ENCODE measurements around the gene SRBD1. TPM values are rescaled to one million over a fixed set of nuclear protein-coding genes. Genes with fewer than 3 reads are reported as not detected.

The SRBD1 gene
- total RNA-seq, 2 experiments from 2014 or later: 17.6 to 22.2 TPM

DNA sequence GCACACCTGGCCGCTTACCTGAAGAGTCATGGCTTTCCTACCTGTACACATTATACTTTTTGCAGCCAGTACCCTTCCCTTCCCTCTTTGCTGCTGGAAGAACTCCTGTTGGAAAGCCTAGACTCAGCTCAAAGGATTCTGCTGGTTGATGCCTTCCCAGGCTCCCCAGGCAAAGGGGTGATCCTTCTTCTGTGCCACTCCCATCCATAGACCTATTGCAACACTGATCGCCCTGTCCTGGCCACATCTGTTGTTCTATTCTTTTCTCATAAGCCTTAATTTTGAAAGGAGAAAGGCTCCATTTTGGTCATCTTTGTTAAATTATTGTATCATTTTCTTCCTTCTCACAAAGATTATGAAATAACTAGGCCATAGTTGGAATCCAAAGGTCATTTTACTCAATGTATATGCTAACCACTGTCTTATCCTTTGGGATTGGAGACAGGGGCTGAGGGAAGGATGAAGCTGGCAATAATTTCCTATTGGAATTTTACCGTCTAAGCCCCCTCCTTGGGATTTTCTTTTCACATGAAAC is 37.0 kb upstream of the SRBD1 start:
- ATAC-seq (no peak), DNase-seq (no peak)
- Mint-ChIP-seq H3K27ac (no peak overlapping the region), H3K4me1 (peaks cover 23% of the 10 kb centered on the region), H3K27me3 (peaks cover 21% of the 10 kb centered on the region), H3K4me3 (no peak overlapping the region), H3K36me3 (peaks cover 13% of the 10 kb centered on the region), H3K9me3 (ENCODE audit: low read depth) (no peaks in the 10 kb centered on the region)
- CTCF ChIA-PET: interaction anchor here (1.1 to 5.1 kb wide), 2 partner anchors 132 to 288 kb away, joined by 5 to 52 read pairs; no protein-coding TSS in a partner anchor

GRCh38 chr2:45647356-45647755 is 36.3 kb upstream of the SRBD1 start:
- H3K4me3 Mint-ChIP-seq: no peak overlapping the region
- H3K36me3 Mint-ChIP-seq: peaks cover 8% of the 10 kb centered on the region
- H3K27me3 Mint-ChIP-seq: peaks cover 22% of the 10 kb centered on the region

DNA sequence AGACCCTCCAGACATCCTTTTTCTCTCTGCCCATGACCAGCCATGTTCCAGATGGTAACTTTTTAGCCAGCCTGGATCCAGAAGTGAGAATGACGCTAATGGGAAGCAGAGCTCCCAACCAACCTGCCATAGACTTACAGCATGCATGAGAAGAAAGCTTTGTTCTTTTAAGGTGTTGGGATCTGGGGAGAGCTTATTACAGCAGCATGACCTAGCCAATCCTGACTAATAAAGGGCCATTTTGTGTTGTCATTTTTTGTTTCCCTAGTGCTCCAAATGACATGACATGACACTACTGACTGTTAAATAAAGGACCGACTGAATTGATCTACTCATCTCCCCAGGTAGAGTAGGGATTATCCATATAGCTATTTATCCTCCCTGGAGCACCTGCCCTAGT is 35.2 kb upstream of the SRBD1 start:
- peaks cover 18% of the 10 kb centered on the region for H3K4me1 Mint-ChIP-seq
- CTCF ChIA-PET: interaction anchor here (0.8 to 5.1 kb wide), 2 partner anchors 134 to 146 kb away, joined by 3 to 52 read pairs; no protein-coding TSS in a partner anchor
- no peak overlapping the region for H3K27ac Mint-ChIP-seq
- ATAC-seq: no peak
- no peak for DNase-seq
- H3K27me3 Mint-ChIP-seq: peaks cover 27% of the 10 kb centered on the region
- no peaks in the 10 kb centered on the region for H3K9me3 Mint-ChIP-seq (ENCODE audit: low read depth)
- H3K4me3 Mint-ChIP-seq: no peak overlapping the region
- H3K36me3 Mint-ChIP-seq: peaks cover 5% of the 10 kb centered on the region

More at GRCh38 chr2:45647356-45647755, 36.3 kb upstream of the SRBD1 start:
- H3K27ac Mint-ChIP-seq: no peak overlapping the region
- CTCF ChIA-PET: interaction anchor here (0.9 to 5.1 kb wide), 4 partner anchors 9 to 288 kb away, joined by 3 to 52 read pairs (median 4); no protein-coding TSS in a partner anchor
- peaks cover 18% of the 10 kb centered on the region for H3K4me1 Mint-ChIP-seq
- no peaks in the 10 kb centered on the region for H3K9me3 Mint-ChIP-seq (ENCODE audit: low read depth)
- DNase-seq (no peak), ATAC-seq (no peak)

DNA sequence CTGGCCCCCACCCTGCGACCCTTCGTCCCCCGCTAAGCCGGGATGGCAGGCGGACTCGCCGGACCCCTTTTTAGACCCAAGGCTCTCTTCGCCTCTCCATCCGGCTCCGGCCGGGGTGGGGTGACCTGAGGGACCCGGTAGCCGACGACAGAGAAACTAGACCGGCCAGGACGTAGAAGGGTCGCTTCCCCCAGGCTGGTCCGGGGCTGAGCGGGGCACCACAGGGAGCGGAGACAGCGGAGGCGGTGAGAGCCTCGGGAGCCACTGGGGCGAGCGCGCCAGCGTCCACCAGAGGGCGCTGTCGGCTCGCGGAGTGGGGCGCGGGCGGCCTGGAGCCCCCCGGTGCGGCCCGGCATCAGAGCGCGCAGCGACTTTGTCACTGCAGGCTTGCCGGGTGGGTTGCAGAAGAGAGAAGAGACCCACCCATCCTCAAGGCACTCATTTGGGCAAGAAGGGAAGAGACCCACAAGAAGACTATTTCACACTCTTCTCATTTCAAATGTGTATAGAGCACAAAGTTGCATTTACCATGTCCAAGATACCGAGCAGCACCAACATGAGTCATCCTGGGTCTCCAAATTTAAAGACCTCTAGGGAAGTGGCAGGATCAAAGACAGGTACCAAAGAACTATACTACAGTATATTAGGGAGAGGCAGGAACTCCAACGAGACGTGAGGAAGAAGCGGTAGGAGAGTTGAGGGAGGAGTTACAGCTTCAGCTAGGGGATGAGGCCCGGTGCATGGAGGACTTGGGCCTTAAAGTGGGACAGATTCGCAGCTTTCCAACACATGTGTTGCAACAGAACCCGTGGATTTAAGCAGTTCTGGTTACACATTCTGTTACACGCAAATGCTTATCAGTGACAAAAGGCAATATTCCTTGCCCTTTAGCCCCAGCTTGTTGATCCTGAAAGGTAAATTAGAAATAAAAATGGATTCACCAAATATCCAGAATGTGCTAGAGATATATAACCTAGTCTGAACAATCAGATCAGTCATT is 32.8 kb upstream of the SRBD1 start:
- H3K27ac Mint-ChIP-seq: no peak overlapping the region
- DNase-seq (peak; percentile 73), ATAC-seq (peak; percentile 99)
- H3K27me3 Mint-ChIP-seq: peaks cover 32% of the 10 kb centered on the region
- CTCF ChIA-PET: interaction anchor here (0.8 to 5.4 kb wide), 10 partner anchors 10 to 367 kb away, joined by 3 to 59 read pairs (median 3); no protein-coding TSS in a partner anchor
- peaks cover 1% of the 10 kb centered on the region for H3K36me3 Mint-ChIP-seq
- peaks cover 18% of the 10 kb centered on the region for H3K4me1 Mint-ChIP-seq
- H3K4me3 Mint-ChIP-seq: peak overlapping the region; percentile 52
- no peaks in the 10 kb centered on the region for H3K9me3 Mint-ChIP-seq (ENCODE audit: low read depth)

DNA sequence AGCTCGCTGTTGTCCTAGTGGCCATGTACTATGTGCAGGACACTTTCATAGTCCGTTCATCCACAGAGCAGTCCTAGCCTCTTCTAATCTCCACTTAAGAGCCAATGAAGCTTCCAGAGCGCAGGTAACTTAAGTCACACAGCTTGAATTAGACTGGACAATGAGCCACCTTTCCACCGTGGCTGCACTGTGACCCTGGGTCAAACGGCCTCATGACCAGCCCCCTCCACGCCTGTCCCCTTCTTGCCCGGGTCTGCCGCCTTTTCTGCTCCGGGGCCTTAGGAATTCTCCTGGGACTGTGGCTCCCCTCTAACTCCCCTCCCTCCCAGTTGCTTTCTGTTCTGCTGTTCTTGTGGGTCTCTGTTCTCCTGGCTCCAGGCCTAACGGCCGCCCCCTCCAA is 32.0 kb upstream of the SRBD1 start:
- H3K36me3 Mint-ChIP-seq: no peaks in the 10 kb centered on the region
- no peaks in the 10 kb centered on the region for H3K9me3 Mint-ChIP-seq (ENCODE audit: low read depth)
- DNase-seq: no peak
- H3K4me3 Mint-ChIP-seq: peak overlapping the region; percentile 52
- CTCF ChIA-PET: interaction anchor here (1.0 to 5.4 kb wide), 10 partner anchors 9 to 298 kb away, joined by 3 to 59 read pairs (median 4); no protein-coding TSS in a partner anchor
- H3K27me3 Mint-ChIP-seq: peaks cover 35% of the 10 kb centered on the region
- H3K27ac Mint-ChIP-seq: no peak overlapping the region
- peak; percentile 31 for ATAC-seq
- peaks cover 19% of the 10 kb centered on the region for H3K4me1 Mint-ChIP-seq

GRCh38 chr2:45640576-45640975 is 29.5 kb upstream of the SRBD1 start:
- no peak overlapping the region for H3K4me3 Mint-ChIP-seq
- DNase-seq: no peak
- no peak overlapping the region for H3K27ac Mint-ChIP-seq
- CTCF ChIA-PET: interaction anchor here (1.3 to 5.4 kb wide), 2 partner anchors 20 to 140 kb away, joined by 3 to 59 read pairs; no protein-coding TSS in a partner anchor
- H3K4me1 Mint-ChIP-seq: peaks cover 28% of the 10 kb centered on the region
- no peaks in the 10 kb centered on the region for H3K36me3 Mint-ChIP-seq
- no peaks in the 10 kb centered on the region for H3K9me3 Mint-ChIP-seq (ENCODE audit: low read depth)
- H3K27me3 Mint-ChIP-seq: peaks cover 50% of the 10 kb centered on the region
- no peak for ATAC-seq

DNA sequence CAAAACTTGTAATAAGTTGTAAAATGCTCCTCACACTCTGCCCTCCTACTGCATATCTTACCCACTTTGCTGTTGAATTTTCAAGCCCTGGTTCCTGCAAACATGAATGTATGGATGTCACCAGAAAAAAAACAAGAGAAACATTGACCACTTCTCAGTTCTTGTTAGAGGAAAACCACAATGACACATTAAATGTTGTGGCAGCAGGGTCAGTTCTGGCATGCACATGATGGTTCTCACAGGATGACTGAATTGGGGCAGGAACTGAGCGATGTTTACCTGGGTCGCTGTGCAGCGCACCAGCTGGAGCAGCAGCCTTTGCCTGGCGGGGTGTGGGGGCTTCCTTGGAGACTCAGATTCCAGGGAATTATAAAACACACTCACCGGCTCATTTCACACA is 26.4 kb upstream of the SRBD1 start:
- Mint-ChIP-seq H3K9me3 (ENCODE audit: low read depth) (no peaks in the 10 kb centered on the region), H3K4me1 (peaks cover 21% of the 10 kb centered on the region), H3K36me3 (no peaks in the 10 kb centered on the region), H3K4me3 (no peak overlapping the region), H3K27me3 (peaks cover 60% of the 10 kb centered on the region), H3K27ac (peak overlapping the region; percentile 25)
- DNase-seq (peak; percentile 75), ATAC-seq (peak; percentile 83)
- CTCF ChIA-PET: interaction anchor here (1.0 to 4.1 kb wide), 2 partner anchors 13 to 27 kb away, joined by 3 to 10 read pairs; partner anchors contain the start of genes PRKCE and SRBD1

DNA sequence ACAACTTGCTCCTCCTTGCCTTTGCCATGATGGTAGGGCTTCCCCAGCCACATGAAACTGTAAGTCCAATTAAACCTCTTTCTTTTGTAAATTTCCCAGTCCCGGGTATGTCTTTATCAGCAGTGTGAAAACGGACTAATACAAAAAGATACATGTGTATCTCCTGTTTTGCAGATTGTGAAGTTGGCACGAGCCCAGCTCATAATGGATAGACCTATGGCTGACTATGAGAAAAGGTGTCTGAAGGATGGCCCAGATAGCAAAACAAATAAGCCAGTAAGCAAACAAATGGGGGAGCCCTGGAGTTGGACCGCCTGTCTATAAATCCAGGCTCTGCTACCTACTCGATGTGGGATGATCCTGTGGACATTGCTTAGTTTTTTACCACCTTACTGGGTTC is 24.9 kb upstream of the SRBD1 start:
- no peak for DNase-seq
- H3K27me3 Mint-ChIP-seq: peaks cover 63% of the 10 kb centered on the region
- H3K27ac Mint-ChIP-seq: no peak overlapping the region
- no peaks in the 10 kb centered on the region for H3K9me3 Mint-ChIP-seq (ENCODE audit: low read depth)
- no peaks in the 10 kb centered on the region for H3K36me3 Mint-ChIP-seq
- peaks cover 15% of the 10 kb centered on the region for H3K4me1 Mint-ChIP-seq
- no peak for ATAC-seq
- H3K4me3 Mint-ChIP-seq: no peak overlapping the region
- CTCF ChIA-PET: interaction anchor here (4.1 kb wide), 1 partner anchor 14 kb away, joined by 10 read pairs; the partner anchor contains the start of gene PRKCE

DNA sequence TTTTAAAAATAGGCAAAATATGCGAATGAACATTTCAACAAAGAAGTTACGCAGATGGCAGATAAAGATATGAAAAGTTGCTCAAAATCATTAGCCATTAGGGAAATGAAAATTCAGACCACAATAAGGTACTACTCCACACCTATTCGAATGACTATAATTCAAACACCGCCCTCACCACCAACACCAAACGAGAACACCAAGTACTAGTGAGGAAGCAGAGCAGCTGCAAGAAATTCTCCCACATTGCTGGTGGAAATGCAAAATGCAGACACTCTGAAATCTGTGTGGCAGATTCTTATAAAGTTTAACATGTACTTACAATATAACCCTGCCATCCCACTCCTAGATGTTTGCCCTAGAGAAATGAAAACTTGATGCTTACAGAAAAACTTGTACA is 23.2 kb upstream of the SRBD1 start:
- ATAC-seq (no peak), DNase-seq (no peak)
- Mint-ChIP-seq H3K9me3 (ENCODE audit: low read depth) (no peaks in the 10 kb centered on the region), H3K27ac (no peak overlapping the region), H3K36me3 (no peaks in the 10 kb centered on the region), H3K27me3 (peaks cover 71% of the 10 kb centered on the region), H3K4me1 (peaks cover 10% of the 10 kb centered on the region), H3K4me3 (no peak overlapping the region)
- CTCF ChIA-PET: interaction anchor here (1.3 to 2.1 kb wide), 2 partner anchors 24 to 301 kb away, joined by 3 to 6 read pairs; partner anchors contain the start of gene SRBD1

DNA sequence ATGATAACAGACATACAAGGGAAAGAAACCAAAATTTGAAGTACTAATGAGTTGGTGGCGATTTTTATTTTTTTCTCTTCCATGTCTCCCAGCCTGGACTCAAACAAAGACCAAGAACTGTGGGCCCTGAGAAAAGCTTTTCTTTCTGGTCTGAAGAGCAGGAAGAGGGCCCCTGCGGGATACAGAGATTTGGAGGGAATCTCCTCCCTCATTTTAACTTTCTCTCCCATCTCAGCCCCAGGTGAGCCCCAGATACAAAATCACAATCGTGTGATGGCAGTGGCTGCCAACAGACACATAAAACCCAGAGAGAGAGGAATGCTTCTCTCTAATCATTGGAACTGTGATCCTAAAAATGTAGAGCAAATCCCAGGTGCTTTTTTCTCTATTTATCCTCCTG is 20.9 kb upstream of the SRBD1 start:
- CTCF ChIA-PET: no interaction called here
- no peaks in the 10 kb centered on the region for H3K9me3 Mint-ChIP-seq (ENCODE audit: low read depth)
- H3K4me1 Mint-ChIP-seq: no peaks in the 10 kb centered on the region
- DNase-seq (no peak), ATAC-seq (no peak)
- H3K4me3 Mint-ChIP-seq: no peak overlapping the region
- H3K27me3 Mint-ChIP-seq: peaks cover 70% of the 10 kb centered on the region
- no peak overlapping the region for H3K27ac Mint-ChIP-seq
- H3K36me3 Mint-ChIP-seq: no peaks in the 10 kb centered on the region

- CTCF ChIA-PET: no interaction called here
Measured at GRCh38 chr2:45631319-45631718, 20.3 kb upstream of the SRBD1 start.

DNA sequence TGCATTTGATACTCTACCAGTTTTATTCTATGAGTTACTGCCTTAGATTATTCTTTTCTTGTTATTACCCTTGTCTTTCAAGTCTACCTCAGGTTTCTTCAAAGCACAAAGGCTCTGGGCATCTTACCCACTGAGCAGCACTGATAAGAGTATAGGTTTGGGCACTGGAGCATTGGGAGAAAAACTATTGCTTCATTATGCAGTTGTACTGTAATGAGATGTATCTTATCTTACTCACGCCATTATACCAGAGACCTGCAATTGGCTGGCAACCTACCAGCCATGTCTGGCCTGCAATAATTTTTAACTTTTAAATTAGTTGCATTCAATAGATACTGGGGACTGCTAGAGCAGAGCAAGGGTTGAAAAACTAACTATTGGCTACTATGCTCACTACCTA is 18.9 kb upstream of the SRBD1 start:
- peaks cover 71% of the 10 kb centered on the region for H3K27me3 Mint-ChIP-seq
- H3K4me3 Mint-ChIP-seq: no peak overlapping the region
- CTCF ChIA-PET: no interaction called here
- no peak for DNase-seq
- no peaks in the 10 kb centered on the region for H3K9me3 Mint-ChIP-seq (ENCODE audit: low read depth)
- no peak overlapping the region for H3K27ac Mint-ChIP-seq
- no peaks in the 10 kb centered on the region for H3K36me3 Mint-ChIP-seq
- no peak for ATAC-seq
- H3K4me1 Mint-ChIP-seq: no peaks in the 10 kb centered on the region

More at GRCh38 chr2:45631319-45631718, 20.3 kb upstream of the SRBD1 start:
- DNase-seq (no peak), ATAC-seq (no peak)
- H3K9me3 Mint-ChIP-seq (ENCODE audit: low read depth): no peaks in the 10 kb centered on the region
- H3K27ac Mint-ChIP-seq: no peak overlapping the region
- no peaks in the 10 kb centered on the region for H3K36me3 Mint-ChIP-seq
- H3K4me1 Mint-ChIP-seq: no peaks in the 10 kb centered on the region
- H3K27me3 Mint-ChIP-seq: peaks cover 70% of the 10 kb centered on the region
- no peak overlapping the region for H3K4me3 Mint-ChIP-seq

- H3K36me3 Mint-ChIP-seq: no peaks in the 10 kb centered on the region
- CTCF ChIA-PET: no interaction called here
- no peak for ATAC-seq
Measured at GRCh38 chr2:45627911-45628310, 16.8 kb upstream of the SRBD1 start.

More at GRCh38 chr2:45627911-45628310, 16.8 kb upstream of the SRBD1 start:
- no peak for DNase-seq
- Mint-ChIP-seq H3K27me3 (peaks cover 67% of the 10 kb centered on the region), H3K9me3 (ENCODE audit: low read depth) (no peaks in the 10 kb centered on the region), H3K4me3 (no peak overlapping the region), H3K4me1 (peaks cover 3% of the 10 kb centered on the region), H3K27ac (no peak overlapping the region)

Data from activated CD8-positive, alpha-beta memory T cell treated with anti-CD3 and anti-CD28 coated beads, Interleukin-2, amount 10 ng/mL, durations not matched to agents 7 days and 5 days (primary cell).